ENCODE data around the gene DPT.
"Not testable (repeated sequence)": the region's sequence is repeated elsewhere in the genome, so short reads cannot be mapped to it uniquely, and the experiment has no call there.

Gene DPT

DNA sequence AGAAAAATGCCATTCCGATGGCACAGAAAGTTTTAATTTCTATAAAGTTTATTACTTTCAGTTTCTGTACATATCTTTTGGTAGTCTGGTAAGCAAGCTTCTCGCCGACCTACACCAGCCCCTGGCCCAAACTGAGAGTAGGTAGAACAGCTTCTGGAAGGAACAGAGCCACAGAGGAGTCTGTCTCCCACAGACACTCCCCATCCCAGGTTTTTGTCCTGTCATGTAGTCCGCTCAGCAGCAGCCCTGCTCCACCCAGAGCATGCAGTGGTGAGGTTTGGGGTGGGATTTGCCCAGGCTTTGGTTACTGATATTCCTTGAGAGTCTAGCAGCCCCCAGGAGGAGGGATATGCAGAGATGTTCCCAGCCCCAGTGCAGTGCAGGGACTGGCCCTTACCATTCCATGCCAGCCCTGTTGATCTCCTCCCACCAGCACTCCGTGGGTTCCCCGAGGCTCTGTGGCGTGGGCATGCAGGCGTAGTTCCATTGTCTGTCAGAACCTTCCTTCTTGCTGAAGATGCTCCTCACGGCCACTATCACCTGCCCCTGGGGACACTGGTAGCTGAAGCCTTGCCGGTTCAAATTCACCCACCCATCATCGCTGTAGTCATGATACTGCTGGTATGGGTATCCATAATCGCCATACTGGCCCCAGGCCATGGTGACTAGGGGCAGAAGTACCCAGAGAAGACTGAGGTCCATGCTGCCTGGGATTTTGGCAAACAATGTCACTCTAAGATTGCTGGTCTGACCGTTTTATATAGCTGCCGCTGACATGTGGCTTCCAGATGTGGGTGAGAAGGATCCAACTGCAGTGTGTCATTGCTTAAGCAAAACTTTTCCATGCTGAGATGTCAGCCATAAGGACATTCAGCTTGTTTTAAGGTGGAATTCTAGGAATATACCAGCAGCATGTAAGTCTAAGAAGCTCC is at the start of gene DPT:
Gene DPT, minus strand, starts transcription at position 734 of the 932 bp plus-strand sequence. Its CDS starts 32 bp downstream, at position 702.
- DNase-seq, result no peak

DNA sequence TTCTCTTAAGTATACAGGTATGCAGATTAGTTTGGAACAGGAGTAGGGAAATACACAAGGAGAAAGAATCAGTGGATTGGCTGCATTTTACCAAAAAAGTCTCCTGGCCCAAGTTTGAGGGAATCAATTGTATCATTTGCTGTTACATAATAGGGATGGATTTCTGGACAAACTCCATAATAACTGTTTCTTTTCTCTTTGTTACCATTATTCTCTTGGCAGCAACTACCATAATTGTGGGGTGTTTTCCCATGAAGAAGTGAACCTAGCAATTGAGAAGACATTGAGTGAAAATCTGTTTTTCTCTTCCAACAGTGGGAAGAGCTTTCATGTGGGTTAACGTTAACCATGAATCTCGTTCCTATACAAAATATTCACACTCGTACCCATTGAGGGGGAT is 46.4 kb upstream of the DPT start:
- DNase-seq, result no peak

DNA sequence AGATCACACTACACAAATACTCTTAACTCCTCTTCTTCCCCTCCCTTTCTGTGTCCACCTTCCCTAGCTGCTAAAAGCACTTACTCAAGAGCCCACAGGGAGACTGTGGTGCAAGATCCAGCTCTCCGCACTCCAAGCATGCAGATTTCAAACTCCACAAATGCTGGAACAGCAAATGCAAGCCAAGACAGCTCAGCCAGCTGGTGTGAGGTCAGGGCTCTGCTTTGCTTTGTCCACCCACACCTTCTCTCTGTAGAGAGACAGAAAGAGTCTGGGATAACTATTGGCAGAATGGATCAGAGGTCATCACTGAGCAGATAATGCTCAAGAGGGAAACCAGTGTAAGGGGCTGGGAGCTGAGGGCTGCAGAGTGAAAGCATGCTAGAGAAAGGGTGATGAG is 45.2 kb upstream of the DPT start:
- DNase-seq, result no peak

DNA sequence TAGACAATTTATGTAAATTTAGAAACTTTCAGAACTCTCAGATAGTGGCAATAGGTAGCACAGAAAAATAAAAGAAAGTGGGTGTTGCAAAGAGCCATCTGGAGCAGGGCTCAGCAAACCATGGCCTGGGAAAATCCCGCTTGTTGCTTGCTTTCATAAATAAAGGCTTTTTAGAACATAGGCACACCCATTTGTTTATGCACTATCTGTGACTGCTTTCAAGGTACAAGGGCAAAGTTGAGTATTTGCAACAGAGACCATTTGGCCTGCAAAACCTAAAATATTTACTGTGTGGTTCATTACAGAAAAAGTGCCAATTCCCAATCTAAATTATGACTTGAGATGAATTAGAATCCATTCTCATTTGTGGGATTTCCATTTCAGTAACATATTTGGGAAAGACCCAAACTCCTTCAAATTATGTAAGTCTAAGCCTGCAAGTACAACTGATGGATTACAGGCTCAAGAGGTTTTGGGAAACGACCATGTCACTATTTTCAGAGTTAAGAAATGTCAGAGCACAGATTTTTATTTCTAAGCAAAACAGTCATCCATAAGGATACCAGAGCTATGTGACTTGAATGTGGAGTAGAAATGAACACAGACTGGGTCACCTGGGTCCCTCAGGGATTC is 43.5 kb upstream of the DPT start:
- no peak for DNase-seq

DNA sequence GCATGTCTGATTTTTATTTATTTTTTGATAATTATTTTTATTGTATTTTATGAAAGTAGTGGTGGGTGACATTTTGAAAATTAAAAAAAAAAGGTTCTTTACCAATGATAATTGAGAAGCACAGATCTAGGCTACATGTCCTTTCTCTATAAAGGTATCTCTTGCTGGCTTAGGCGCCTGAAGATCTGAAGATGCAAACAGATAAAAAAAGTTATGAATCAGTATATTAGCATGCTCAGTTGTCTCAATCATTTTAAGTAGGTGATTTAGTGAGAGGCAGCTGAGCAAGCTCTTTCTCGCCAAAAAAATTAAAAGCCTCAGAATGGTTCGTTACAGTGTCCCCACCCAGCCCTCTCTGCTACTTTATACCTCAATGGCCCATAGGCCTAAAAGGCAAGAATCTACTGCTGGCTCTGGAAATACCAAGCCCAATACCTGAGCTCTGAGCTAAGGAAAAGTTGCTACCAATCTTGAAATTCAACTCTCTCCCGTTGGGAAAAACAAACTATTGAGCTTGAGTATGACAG is 42.2 kb upstream of the DPT start:
- DNase-seq, result no peak

DNA sequence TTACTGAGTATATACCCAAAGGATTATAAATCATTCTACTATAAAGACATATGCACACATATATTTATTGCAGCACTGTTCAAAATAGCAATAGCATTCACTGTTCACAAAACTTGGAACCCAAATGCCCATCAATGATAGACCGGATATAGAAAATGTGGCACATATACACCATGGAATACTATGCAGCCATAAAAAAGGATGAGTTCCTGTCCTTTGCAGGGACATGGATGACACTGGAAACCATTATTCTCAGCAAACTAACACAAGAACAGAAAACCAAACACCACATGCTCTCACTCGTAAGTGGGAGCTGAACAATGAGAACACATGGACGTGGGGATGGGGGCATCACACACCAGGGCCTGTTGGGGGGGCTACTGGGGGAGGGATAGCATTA is 40.9 kb upstream of the DPT start:
- not testable (repeated sequence) for DNase-seq

DNA sequence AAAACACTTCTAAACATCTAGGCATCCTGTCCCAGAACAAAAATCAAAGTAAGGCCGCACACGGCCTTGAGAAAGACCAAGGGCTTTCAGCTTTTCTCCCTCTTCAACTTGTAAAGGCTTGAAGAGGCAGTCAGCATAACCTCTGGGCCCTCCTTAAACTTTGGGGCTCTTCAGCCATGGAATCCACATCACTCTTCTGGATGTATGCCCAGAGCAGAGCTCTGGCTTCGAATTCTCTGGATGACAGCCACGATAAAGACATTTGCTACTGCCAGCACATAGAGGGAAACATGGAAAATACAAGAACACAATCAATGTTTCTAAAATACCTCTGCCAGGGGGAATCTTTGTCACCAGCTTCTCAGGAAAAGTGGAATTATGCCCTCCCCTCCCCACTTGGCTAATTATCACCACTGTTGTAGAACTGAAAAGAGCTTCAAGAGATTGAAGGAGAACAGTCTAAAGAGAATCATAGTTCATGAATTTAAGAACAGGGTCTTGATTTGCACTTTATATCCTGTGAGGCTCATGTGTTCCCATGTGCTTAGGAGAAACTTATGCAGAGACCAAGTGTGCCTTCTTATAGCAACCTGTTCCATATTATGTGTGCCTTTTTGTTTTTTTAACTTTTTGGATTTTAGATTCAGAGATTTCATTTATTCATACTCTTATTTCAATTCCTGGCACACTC is 39.0 kb upstream of the DPT start:
- no peak for DNase-seq

DNA sequence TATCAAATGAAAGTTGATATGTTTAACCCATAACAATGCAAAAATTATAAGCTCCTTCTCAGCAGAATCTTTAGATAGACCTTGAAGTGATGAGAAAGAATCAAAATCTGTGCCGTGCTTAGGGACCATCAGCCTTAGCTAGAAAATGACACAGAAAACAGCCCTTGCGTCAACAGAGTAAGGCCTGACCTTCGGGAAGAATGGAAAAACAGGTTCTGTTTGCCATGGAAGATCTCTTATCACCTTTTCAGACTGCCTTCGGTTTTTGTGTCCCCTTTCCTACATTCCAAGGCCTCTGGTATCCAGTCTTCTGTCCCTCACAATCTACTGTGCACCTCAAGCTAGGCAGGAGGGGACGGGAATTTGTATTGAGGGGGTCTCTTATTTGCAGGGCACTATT is 37.6 kb upstream of the DPT start:
- DNase-seq, result no peak

DNA sequence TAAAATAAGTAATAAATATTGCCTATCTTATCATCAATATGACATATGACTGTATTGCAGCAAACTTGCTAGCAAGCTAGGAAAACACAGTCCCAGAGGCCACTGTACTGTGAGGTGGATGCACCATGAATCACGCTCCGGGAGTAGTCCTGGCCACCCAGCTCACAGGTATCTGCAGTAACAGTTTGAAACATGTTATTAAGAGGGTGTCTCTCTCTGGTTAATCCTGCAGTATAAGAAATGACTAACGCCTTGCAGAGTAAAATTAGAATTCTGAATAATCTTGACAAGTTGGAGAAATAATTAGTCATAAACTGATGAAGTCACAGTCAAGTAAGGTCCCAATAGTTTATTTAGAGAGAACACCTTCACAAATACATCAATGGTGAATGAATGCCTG is 34.0 kb upstream of the DPT start:
- no peak for DNase-seq

DNA sequence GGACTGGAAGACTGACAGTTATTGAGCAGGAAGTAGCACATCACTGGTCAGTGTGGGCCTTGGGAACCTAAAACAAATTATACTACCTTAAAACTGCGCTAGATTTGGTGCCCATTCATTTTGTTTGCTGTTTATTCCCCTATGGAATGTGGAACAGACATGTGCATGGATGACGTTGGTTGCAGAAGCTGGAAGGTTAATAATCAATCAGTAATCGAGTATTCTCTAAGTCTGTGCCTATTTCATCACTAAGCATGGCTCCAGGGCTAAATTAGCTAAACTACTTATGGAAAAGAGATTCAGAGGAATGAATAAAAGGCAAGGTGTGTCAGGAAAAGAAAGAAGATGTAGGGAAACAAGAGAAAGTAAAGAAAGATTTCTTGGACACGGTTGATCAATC is 33.5 kb upstream of the DPT start:
- DNase-seq, result no peak

DNA sequence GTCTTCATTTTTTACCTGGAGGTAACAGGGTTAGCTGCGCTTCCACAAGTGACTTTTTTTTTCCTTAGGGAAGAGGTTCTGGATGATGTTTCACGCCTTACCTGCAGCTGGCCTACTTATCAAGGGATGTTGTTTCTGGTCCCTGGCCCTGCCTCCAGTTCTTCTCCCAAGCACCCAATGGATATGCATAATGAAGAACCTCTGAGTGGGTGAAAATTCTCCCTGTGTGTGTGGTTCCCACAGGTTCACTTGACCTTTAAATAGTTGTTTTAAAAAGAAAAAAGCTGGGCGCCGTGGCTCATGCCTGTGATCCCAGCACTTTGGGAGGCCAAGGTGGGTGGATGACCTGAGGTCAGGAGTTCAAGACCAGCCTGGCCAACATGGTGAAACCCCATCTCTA is 31.8 kb upstream of the DPT start:
- no peak for DNase-seq

DNA sequence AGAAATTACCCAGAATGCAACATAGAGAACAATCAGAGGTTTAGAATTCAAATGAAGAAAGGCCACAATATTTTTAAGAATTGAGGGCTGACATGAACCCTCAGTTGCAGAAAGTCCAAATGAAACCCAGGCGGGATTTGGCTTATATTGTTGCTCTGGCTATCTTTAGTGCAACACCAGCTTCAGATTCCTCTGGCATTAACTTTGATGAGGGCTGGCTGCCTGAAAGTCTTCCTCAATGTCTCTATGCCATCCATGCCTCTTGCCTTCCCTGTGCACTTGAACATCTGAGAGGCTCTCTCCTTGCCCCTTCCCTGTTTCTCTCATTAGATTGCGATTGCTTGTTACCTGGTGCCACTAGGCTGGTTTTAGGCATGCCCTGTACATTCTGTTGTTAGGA is 31.2 kb upstream of the DPT start:
- DNase-seq, result no peak

DNA sequence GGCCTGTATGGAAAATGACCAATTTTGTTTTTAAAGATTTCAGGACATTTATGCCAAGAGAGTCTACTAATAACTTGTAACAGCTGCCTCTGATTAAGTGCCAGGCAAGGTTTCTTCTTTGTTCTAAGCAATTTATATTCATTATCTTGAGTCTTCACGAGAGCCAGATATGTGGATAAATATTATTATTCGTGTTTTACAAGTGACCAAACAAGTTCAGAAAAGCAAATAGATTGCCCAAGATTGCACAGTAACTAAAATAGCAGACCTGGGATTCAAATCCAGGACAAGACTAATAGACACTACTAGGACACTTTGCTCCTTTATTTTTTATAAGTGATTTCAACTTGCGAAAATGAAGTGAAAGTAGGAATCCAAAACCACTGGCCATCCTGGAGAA is 30.1 kb upstream of the DPT start:
- no peak for DNase-seq

DNA sequence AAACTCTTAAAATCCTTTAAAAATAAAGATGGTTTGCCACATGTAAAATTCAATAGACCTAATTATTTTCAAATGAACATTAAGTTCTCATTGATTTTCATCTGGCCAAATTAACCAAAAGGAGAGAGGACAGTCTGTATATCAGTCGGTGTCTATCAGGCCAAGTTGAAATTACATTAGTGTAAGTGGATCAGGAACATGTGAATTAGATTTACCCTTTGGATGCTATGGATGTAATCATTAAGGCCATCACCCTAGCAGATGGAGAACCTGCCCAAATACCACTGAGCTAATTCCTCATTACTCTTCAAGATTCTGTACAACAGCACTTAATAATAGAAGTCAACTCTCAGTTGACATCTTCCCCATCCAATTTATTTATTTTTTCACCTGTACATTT is 29.5 kb upstream of the DPT start:
- no peak for DNase-seq

DNA sequence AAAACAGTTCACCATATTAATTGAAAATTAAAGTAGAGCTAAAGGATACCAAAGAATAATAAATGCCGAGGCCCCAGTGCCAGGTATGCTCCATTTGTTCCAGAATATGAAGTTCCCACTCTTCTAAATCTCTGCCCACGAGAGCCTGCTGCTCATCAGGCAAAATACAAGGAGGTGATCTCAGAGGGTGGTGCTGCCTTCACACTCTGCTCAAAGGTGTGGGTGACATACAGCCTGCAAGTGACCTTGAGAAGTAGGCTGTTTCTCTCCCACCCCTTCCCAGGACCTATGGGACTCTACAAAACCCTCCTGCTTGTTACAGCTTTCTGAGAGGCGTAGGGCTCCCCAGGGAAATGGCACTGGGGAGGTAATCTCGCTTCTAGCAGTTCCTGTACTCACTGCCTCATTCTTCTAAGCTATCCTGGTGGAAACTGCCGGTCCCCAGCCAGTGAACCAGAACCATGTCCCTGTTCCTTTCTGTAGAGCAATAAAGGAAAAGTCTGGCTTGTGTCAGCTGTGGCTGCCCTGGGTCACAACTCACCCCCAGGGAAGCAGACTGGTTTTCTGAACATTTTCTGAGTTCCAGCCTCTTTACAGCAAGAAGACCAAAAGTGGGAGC is 26.9 kb upstream of the DPT start:
- no peak for DNase-seq

DNA sequence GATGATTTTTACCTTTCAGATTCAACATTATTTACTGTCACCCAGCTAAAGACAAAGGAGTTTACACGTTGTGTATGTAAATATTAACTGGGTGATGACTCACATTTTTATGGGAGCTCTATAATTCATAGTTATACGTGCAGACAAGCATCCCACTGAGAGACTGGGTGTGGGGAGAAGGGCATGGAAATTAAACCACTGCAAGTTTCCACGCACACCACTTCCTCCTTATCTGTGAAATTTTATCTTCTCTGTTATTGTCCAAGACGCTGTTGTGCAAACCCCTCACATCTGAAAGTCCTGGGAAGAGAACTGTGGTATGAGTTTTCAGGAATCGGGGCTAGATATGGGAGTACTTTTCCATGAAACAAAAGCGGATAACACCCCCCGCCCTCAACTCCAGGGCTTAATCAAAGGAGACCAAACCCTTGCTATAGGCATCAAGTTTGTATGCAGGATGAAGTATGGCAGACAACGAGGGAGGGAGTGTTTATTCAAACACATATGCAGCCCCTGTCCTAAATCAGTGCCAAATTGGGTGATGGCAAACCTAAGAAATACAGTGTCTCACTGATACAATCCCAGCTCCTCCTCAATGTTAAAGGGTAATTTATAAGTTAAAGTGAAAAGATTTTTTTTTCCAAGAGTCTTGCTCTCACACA is 23.3 kb upstream of the DPT start:
- DNase-seq, result no peak

DNA sequence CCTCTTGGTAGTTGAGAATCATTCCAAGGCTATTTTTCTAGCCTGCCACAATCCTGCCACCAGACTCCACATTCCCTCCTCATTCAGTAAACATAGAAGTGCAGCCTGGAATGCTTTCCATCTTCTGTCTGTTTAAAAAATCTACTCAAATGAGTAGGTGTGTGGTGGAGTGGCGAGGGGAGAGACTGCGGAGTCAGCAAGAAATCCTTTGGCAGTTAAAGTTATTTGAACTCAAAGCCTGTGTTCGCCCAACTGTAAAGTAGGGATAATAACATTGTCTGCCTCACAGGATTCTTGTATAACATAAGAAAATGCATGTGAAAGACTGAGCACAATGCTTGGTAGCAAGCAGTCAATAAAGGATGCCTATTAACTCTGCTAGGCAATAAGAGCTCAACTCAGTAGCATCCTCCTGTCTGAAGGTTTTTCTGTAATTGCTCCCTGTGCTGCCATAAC is 22.2 kb upstream of the DPT start:
- no peak for DNase-seq

DNA sequence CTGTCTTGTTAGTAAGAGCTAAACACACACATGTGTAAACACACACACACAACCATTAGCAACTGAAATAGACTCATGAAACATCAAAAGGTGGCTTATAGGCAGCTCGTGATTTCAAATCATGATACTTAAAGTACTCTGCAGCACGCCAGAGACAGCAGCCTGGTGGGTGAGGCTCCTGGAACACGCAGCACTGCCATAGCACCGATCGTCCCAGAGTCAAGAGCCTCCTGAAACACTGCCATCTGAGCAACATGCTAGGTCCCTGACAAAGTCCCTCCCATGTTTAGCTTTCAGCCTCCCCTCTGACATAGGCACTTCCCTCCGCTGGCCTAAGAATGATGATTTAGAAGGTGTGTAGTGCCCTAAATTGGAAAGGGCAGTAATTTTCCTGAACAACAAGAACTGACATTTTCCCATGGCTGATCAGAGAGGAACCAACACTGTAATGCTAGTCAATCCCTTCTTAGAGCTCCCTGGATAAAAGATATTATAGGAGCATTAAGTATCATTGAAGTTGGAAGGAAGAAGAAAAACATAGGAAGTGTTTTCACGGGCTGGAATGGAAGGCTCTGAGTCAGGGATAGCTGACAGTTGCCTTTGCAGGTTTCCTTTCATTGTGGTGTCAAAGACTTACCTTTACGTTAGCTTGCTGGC is 14.1 kb upstream of the DPT start:
- DNase-seq, result no peak

DNA sequence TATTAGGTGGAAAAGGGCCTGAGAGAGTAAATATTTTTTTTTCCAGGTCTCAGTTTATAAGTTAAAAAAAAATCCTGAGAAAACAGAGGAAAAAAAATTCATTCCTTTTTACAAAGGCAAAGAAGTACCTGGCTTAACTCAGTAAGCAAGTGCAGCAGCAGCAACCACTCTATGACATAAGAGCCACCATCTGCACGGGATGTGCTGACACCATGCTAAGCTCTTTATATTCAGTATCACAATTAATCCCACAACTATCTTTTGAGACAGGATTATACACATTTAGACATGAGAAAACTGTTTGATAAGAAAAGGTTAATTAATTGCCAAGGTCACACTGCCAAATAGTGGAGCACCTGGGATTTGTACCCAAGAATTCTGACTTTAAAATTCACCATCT is 13.4 kb upstream of the DPT start:
- DNase-seq, result no peak

DNA sequence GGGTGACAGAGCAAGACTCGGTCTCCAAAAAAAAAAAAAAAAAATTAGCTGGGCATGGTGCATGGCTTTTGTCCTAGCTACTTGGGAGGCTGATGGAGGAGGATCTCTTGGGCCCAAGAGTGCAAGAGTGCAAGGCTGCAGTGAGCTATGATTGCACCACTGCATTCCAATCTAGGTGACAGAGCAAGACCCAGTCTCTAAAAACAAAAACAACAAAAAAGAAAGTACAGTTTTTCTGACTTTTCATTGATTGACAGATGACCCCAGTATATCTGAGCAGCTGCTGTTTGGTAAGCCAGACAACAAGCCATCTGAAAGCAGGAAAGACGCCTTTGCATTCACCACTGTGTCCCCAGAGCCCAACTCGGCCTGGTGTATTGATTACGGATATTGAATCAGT is 10.9 kb upstream of the DPT start:
- DNase-seq, result no peak

DNA sequence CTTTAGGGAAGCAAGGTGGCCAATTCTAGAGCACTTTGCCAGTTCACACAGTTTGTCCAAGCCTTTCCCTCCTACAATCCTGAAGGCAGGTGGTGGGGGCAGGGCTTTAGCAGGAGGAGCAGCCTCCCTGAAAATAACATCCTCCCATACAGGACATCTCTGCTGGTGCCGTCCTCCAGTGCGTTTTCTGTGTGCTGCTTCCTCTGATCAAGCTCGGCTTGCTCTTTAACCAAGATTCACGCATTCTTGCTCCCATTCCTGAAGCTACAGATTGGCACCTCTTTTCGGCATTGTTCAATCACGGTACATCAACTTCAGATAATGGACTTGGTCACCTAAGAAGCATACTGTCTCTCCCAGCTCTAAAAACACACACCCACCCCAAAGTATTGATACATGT is 7.5 kb upstream of the DPT start:
- no peak for DNase-seq

DNA sequence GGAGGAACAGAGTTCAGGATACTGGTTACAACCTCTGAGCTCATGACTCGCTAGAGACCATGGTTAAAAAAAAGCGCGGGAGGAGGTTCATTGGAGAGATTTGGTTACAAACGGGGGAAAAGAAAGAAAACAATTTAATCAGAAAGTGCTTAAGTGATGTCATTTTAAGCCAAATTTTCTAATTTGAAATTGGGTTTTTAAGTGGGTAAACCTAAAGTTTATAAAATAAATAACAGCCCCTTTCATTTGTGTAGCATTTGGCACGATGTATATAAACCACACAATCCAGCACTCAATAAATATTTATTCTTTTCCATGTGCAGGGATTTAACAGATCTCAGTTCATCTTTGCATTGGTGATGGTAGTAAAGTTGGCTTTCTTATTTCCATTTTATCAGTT is 7.0 kb upstream of the DPT start:
- DNase-seq, result no peak

Data from activated CD8-positive, alpha-beta memory T cell treated with anti-CD3 and anti-CD28 coated beads, Interleukin-2, amount 50 U/mL, for 48 hours (primary cell).